OCI-LY1 (cell line): ENCODE data around the gene CDC45.

Source experiments
- EZH2 ChIP-seq: fragments of 200-600 bp; sonication (generic), shearing (Covaris generic); IDR thresholded peaks from 2 replicates; pipeline ENCODE4 v1.8.0; 2017; ENCODE audit warnings: borderline replicate concordance, mixed run types, mild to moderate bottlenecking, antibody characterized with exemption, low read length, moderate library complexity, mixed read lengths
- TF ChIP-seq, protein P1 (sequence below): fragments of 200-600 bp; sonication (generic), shearing (Covaris generic); IDR thresholded peaks from 2 replicates; pipeline ENCODE4 v1.5.1; 2017; ENCODE audit warnings: mild to moderate bottlenecking, antibody characterized with exemption, low read length, moderate library complexity, mixed read lengths

DNA sequence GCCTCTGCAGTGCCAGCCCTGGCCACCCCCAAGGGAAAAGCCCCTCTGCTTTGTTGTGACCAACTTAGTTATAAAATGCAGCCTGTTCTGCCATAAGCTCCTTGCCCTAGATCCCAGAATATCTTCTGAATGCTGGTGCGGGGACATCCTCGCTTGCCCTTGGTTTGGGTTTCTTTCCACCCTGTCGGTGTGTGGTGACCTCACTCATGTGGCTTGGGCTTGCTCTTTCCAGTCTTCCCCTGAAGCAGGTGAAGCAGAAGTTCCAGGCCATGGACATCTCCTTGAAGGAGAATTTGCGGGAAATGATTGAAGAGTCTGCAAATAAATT, 27.8 kb downstream of the CDC45 start:
- TF ChIP-seq, protein P1, sequence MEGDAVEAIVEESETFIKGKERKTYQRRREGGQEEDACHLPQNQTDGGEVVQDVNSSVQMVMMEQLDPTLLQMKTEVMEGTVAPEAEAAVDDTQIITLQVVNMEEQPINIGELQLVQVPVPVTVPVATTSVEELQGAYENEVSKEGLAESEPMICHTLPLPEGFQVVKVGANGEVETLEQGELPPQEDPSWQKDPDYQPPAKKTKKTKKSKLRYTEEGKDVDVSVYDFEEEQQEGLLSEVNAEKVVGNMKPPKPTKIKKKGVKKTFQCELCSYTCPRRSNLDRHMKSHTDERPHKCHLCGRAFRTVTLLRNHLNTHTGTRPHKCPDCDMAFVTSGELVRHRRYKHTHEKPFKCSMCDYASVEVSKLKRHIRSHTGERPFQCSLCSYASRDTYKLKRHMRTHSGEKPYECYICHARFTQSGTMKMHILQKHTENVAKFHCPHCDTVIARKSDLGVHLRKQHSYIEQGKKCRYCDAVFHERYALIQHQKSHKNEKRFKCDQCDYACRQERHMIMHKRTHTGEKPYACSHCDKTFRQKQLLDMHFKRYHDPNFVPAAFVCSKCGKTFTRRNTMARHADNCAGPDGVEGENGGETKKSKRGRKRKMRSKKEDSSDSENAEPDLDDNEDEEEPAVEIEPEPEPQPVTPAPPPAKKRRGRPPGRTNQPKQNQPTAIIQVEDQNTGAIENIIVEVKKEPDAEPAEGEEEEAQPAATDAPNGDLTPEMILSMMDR, result no peak
- no peak for TF ChIP-seq EZH2
